Activated naive CD4-positive, alpha-beta T cell (primary cell): Measurements from ENCODE around the gene PCBP2.
"Not testable (repeated sequence)": the region's sequence is repeated elsewhere in the genome, so short reads cannot be mapped to it uniquely, and the experiment has no call there.

Experiments used
- DNase-seq, 4 experiments: peaks; one replicate each; lab custom pipeline; 2025; lab: John Stamatoyannopoulos, UW

PCBP2 gene

DNA sequence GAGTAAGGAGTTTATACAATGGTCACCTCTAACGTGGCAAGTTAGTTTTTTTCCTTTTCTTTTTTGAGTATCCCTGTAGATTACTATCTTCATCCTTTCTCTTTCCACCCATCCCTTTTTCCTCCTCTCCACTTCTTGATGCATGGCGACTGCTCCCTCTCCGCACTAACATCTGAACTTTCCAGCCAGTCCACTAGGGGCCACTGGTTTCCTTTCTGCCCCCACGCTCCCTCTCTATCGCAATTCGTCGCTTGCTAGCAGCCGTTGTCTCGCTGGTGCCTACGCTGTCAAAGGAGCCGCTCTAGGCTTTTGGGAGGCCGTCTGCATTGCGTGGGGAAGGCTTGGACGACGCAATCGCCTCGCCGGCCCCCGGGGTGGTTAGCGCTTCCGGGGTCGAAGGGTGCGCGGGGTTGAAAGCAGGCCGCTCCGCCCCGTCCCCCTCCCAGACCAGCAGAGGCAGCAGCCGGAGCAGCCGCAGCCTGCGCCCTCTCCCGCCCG is at the start of gene PCBP2:
TSS of gene PCBP2 (plus strand) at position 442 of the 498 bp plus-strand sequence. CDS start 2,699 bp downstream, outside the sequence.
- peak; percentile 90 to 96 (median 92) for DNase-seq

DNA sequence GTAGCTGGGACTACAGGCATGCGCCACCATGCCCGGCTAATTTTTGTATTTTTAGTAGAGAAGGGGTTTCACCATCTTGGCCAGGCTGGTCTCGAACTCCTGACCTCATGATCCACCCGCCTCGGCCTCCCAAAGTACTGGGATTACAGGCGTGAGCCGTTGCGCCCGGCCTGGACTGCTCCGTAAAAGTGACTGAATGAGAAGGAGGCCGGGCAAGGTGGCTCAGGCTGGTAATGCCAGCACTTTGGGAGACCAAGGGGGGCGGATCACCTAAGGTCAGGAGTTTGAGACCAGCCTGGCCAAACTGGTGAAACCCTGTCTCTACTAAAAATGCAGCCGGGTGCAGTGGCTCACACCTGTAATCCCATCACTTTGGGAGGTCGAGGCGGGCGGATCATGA is 49.6 kb upstream of the PCBP2 start:
- not testable (repeated sequence) for DNase-seq

- no peak for DNase-seq
Observed at GRCh38 chr12:53402871-53403270, 49.0 kb upstream of the PCBP2 start.

DNA sequence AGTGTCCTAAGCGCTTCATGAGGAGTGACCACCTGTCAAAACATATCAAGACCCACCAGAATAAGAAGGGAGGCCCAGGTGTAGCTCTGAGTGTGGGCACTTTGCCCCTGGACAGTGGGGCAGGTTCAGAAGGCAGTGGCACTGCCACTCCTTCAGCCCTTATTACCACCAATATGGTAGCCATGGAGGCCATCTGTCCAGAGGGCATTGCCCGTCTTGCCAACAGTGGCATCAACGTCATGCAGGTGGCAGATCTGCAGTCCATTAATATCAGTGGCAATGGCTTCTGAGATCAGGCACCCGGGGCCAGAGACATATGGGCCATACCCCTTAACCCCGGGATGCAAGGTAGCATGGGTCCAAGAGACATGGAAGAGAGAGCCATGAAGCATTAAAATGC is 41.0 kb upstream of the PCBP2 start:
- DNase-seq = no peak

- DNase-seq = no peak
Observed at GRCh38 chr12:53413485-53414204, 38.3 kb upstream of the PCBP2 start.

GRCh38 chr12:53414756-53415417 is 37.0 kb upstream of the PCBP2 start:
- no peak for DNase-seq

DNA sequence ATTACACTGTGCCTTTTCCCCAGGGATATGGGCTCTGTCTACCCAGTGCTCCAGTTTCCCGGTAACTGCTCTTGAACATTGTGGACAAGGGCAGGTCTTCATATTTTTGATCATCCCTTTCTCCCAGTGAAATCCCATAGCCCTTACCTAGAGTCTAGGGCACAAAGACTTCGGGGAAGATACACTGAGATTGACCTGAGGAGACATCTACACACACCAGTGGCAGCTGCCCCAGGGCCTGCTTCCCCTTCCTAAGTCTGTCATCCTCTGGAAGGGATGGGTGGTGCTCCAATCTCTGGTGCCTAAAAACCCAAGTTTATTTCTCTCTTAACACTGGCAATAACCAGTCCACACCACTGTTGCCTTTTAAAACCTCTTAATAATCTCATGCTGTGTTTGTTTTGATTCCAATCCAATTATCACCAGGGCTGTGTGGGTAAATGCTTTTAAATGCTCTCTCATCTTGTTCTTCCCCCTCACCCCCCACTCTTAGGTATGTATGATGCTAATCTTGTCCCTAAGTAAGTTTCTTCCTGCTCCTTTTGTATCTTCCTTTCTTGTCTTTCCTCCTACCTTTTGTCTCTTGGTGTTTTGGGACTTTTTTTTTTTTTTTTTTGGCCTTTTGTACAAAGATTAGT is 36.0 kb upstream of the PCBP2 start:
- DNase-seq = not testable (repeated sequence)

- DNase-seq = not testable (repeated sequence)
Observed at GRCh38 chr12:53417291-53417816, 34.5 kb upstream of the PCBP2 start.

DNA sequence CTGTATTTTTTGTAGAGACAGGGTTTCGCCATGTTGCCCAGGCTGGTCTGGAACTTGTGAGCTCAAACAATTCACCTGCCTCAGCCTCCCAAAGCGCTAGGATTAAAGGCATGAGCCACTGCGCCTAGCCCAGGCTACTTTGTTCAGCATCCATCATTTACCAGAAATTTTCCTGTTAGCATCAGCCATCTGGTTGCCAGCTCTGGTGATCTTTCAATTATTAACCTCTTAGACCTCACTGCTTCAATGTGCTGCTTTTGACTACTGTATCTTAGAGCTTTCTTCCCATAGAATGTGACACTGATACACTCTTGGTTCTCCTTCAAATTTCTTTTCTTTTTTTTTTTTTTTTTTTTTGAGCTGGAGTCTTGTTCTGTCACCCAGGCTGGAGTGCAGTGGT is 33.7 kb upstream of the PCBP2 start:
- no peak for DNase-seq

- DNase-seq = no peak
Observed at GRCh38 chr12:53419756-53420155, 32.1 kb upstream of the PCBP2 start.

DNA sequence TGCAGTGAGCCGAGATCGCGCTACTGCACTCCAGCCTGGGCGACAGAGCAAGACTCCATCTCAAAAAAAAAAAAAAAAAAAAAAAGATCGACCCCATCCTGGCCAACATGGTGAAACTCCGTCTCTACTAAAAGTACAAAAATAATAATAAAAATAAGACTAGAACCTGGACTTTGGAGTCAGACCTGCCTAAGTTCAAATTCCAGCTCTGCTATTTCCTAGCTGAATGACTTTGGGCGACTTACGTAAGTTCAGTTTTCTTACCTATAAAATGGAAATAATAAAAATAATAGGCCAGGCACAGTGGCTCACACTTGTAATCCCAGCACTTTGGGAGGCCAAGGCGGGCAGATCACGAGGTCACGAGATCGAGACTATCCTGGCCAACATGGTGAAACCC is 29.7 kb upstream of the PCBP2 start:
- DNase-seq = not testable (repeated sequence)

- DNase-seq = no peak
Observed at GRCh38 chr12:53423597-53423996, 28.3 kb upstream of the PCBP2 start, which contains the start of gene AMHR2. Gene AMHR2, plus strand, starts transcription at chr12:53423855. Its CDS starts 80 bp downstream, at chr12:53423935.

GRCh38 chr12:53424626-53425514 is 27.0 kb upstream of the PCBP2 start:
- DNase-seq = no peak

DNA sequence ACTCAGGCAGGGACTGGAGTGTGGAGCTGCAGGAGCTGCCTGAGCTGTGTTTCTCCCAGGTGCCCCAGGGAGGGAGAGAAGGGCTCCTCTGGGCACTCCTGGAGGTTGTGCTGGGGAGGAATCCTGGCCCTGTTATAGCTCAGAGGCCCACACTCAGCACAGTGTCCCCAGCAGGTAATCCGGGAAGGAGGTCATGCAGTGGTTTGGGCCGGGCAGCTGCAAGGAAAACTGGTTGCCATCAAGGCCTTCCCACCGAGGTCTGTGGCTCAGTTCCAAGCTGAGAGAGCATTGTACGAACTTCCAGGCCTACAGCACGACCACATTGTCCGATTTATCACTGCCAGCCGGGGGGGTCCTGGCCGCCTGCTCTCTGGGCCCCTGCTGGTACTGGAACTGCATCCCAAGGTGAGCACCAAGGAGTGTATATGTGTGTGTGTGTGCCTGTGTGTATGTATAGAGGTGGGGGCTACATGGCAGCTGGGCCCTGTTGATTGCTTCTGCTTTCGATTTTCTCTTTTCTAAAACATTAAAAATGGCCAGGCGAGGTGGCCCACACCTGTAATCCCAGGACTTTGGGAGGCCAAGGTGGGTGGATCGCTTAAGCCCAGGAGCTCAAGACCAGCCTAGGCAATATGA is 26.3 kb upstream of the PCBP2 start:
- no peak for DNase-seq

DNA sequence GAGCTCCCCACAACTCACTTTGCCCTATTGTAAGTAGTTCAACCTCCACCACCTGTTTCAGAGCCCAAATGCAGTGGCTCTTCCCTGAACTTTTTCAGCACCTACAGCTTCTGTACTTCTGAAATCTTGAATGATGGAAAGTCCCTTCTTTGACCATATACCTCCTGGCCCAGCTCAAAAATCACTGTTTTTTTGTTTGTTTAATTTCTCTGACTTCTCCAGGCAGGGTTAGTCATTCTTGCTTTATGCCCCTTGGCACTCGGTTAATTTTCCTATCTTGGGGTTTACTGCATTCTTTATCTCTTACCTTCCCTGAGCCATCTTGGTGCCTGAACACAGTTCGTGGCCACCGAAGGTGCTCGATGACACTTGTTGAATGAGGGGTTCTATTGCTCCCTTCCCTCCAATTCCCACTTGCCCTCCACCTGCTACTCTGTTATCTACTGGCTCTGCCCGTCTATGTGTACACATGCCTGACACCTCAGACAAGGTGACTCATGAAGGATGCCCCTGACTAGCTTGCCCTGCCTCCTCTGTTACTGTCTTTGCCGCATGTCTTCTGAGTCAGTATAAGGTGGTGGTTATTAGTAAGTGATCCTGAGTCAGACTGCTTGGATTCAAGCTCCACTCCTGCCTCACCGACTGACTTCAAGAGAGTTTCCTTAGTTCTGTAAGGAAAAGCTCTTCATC is 23.9 kb upstream of the PCBP2 start:
- DNase-seq = no peak

DNA sequence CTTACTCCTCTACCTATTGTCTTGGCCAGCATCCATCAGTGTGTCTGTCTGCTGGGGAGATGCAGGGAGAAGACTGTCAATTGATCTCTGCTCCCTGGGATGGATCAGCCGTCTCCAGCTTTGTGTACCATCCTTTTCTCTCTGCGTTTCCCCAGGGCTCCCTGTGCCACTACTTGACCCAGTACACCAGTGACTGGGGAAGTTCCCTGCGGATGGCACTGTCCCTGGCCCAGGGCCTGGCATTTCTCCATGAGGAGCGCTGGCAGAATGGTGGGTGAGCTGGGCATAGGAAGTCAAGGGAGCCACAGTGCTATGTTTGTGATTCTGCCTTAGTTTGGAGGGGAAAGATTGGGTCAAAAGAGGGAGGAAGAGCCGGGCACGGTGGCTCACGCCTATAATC is 23.2 kb upstream of the PCBP2 start:
- DNase-seq = no peak

DNA sequence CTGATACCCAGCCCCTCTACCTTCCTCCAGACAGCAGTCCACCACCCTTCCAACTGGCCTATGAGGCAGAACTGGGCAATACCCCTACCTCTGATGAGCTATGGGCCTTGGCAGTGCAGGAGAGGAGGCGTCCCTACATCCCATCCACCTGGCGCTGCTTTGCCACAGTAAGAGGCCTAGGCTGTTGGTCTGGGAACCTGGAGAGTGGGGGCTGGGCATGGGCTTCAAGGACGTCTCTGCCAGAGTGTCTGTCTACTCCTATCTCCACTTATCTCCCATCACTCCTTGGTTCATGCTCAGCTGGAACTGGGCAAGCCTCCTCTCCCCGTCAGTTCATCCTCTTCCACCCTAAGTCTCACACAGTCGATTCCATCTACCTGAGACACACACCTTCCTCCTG is 21.8 kb upstream of the PCBP2 start:
- DNase-seq = no peak

DNA sequence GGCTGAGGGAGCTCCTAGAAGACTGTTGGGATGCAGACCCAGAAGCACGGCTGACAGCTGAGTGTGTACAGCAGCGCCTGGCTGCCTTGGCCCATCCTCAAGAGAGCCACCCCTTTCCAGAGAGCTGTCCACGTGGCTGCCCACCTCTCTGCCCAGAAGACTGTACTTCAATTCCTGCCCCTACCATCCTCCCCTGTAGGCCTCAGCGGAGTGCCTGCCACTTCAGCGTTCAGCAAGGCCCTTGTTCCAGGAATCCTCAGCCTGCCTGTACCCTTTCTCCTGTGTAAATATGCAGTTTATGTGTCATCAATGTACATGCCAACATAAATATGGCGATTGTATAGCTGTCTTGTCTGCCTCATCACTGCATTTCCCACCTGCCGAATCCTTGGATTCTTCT is 20.7 kb upstream of the PCBP2 start:
- DNase-seq = no peak

DNA sequence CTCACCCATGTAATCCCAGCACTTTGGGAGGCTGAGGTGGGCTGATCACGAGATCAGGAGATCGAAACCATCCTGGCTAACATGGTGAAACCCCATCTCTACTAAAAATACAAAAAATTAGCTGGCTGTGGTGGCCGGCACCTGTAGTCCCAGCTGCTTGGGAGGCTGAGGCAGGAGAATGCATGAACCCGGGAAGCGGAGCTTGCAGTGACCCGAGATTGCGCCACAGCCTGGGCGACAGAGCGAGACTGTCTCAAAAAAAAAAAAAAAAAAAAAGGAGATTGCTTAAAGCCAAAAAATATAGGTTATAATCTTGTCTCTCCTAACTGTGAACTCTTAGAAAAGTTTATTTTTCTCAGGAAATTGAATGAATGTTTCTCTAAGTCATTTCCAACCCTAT is 16.6 kb upstream of the PCBP2 start:
- not testable (repeated sequence) for DNase-seq

DNA sequence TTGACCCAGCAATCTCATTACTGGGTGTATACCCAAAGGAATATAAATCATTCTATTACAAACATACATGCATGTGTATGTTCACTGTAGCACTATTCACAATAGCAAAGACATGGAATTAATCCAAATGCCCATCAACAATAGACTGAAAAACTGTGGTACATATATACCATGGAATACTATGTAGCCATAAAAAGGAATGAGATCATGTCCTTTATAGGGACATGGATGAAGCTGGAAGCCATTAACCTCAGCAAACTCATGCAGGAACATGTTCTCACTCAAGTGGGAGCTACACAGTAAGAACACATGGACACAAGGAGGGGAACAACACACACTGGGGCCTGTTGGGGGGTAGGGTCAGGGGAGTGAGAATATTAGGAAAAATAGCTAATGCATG is 12.3 kb upstream of the PCBP2 start:
- not testable (repeated sequence) for DNase-seq
